ENCODE data around the gene DDB1.
"Not testable (repeated sequence)": the region's sequence is repeated elsewhere in the genome, so short reads cannot be mapped to it uniquely, and the experiment has no call there.

DDB1 gene

GRCh38 chr11:61265357-61265756, 67.5 kb downstream of the DDB1 start:
- DNase-seq: no peak

- DNase-seq: no peak
Observed at GRCh38 chr11:61264795-61265194, 68.1 kb downstream of the DDB1 start.

GRCh38 chr11:61264371-61264770, 68.5 kb downstream of the DDB1 start:
- no peak for DNase-seq

- no peak for DNase-seq
Observed at GRCh38 chr11:61259363-61259762, 73.5 kb downstream of the DDB1 start.

- DNase-seq: no peak
Observed at GRCh38 chr11:61258546-61258945, 74.4 kb downstream of the DDB1 start.

- no peak for DNase-seq
Observed at GRCh38 chr11:61256710-61257482, 76.0 kb downstream of the DDB1 start.

GRCh38 chr11:61254403-61255025, 78.4 kb downstream of the DDB1 start:
- peak; percentile 59 for DNase-seq

GRCh38 chr11:61252332-61252731, 80.6 kb downstream of the DDB1 start:
- DNase-seq: not testable (repeated sequence)

- not testable (repeated sequence) for DNase-seq
Observed at GRCh38 chr11:61250796-61251765, 81.8 kb downstream of the DDB1 start.
